ENCODE measurements around the gene ENAM.

The ENAM gene

GRCh38 chr4:70600977-70601376 is 27.6 kb upstream of the ENAM start:
- TF ChIP-seq USF1 (IDR thresholded peaks at IDR 0.05) (no peak), RAD21 (IDR thresholded peaks at IDR 0.05; ENCODE audit: low read depth) (no peak), ZBTB7A (IDR thresholded peaks at IDR 0.05; ENCODE audit: low read depth) (no peak), YY1 (IDR thresholded peaks at IDR 0.05; ENCODE audit: low read depth) (no peak), FOXM1 (IDR thresholded peaks at IDR 0.05; ENCODE audit: borderline replicate concordance, low read depth) (no peak), TCF12 (IDR thresholded peaks at IDR 0.05; ENCODE audit: low read depth) (no peak), TEAD4 (IDR thresholded peaks at IDR 0.05) (no peak)

- no peak for TF ChIP-seq FOXM1 (IDR thresholded peaks at IDR 0.05; ENCODE audit: borderline replicate concordance, low read depth)
- TF ChIP-seq RAD21 (IDR thresholded peaks at IDR 0.05; ENCODE audit: low read depth): peak; percentile 96
Measured at GRCh38 chr4:70601422-70602039, 27.0 kb upstream of the ENAM start.

GRCh38 chr4:70603856-70604255 is 24.7 kb upstream of the ENAM start:
- TF ChIP-seq TAF1 (IDR thresholded peaks at IDR 0.05; ENCODE audit: low read depth): no peak
- TF ChIP-seq USF1 (IDR thresholded peaks at IDR 0.05): no peak
- TF ChIP-seq REST (IDR thresholded peaks at IDR 0.05; ENCODE audit: low read depth): no peak
- TF ChIP-seq EGR1 (IDR thresholded peaks at IDR 0.05): no peak
- no peak for TF ChIP-seq YY1 (IDR thresholded peaks at IDR 0.05; ENCODE audit: low read depth)
- no peak for TF ChIP-seq RAD21 (IDR thresholded peaks at IDR 0.05; ENCODE audit: low read depth)
- TF ChIP-seq ZBTB7A (IDR thresholded peaks at IDR 0.05; ENCODE audit: low read depth): no peak
- TF ChIP-seq EP300 (IDR thresholded peaks at IDR 0.05; ENCODE audit: borderline replicate concordance): no peak
- no peak for TF ChIP-seq TEAD4 (IDR thresholded peaks at IDR 0.05)
- no peak for TF ChIP-seq MAX (IDR thresholded peaks at IDR 0.05)
- no peak for TF ChIP-seq FOXM1 (IDR thresholded peaks at IDR 0.05; ENCODE audit: borderline replicate concordance, low read depth)
- TF ChIP-seq TCF12 (IDR thresholded peaks at IDR 0.05; ENCODE audit: low read depth): no peak
- TF ChIP-seq NFIC (IDR thresholded peaks at IDR 0.05): no peak

GRCh38 chr4:70606459-70606858 is 22.1 kb upstream of the ENAM start:
- no peak for TF ChIP-seq ZBTB7A (IDR thresholded peaks at IDR 0.05; ENCODE audit: low read depth)
- TF ChIP-seq EP300 (IDR thresholded peaks at IDR 0.05; ENCODE audit: borderline replicate concordance): no peak
- no peak for TF ChIP-seq NFIC (IDR thresholded peaks at IDR 0.05)
- TF ChIP-seq REST (IDR thresholded peaks at IDR 0.05; ENCODE audit: low read depth): no peak
- no peak for TF ChIP-seq TCF12 (IDR thresholded peaks at IDR 0.05; ENCODE audit: low read depth)
- TF ChIP-seq TEAD4 (IDR thresholded peaks at IDR 0.05): no peak
- no peak for TF ChIP-seq TAF1 (IDR thresholded peaks at IDR 0.05; ENCODE audit: low read depth)
- TF ChIP-seq YY1 (IDR thresholded peaks at IDR 0.05; ENCODE audit: low read depth): no peak
- no peak for TF ChIP-seq CREB1 (IDR thresholded peaks at IDR 0.05; ENCODE audit: low read depth)
- TF ChIP-seq EGR1 (IDR thresholded peaks at IDR 0.05): no peak
- no peak for TF ChIP-seq RAD21 (IDR thresholded peaks at IDR 0.05; ENCODE audit: low read depth)
- TF ChIP-seq FOXM1 (IDR thresholded peaks at IDR 0.05; ENCODE audit: borderline replicate concordance, low read depth): no peak
- no peak for TF ChIP-seq USF1 (IDR thresholded peaks at IDR 0.05)

GRCh38 chr4:70607334-70607853 is 21.1 kb upstream of the ENAM start:
- no peak for TF ChIP-seq TAF1 (IDR thresholded peaks at IDR 0.05; ENCODE audit: low read depth)
- no peak for TF ChIP-seq REST (IDR thresholded peaks at IDR 0.05; ENCODE audit: low read depth)
- TF ChIP-seq TCF12 (IDR thresholded peaks at IDR 0.05; ENCODE audit: low read depth): no peak
- TF ChIP-seq MAX (IDR thresholded peaks at IDR 0.05): no peak
- no peak for TF ChIP-seq CEBPB (IDR thresholded peaks at IDR 0.05)
- TF ChIP-seq TEAD4 (IDR thresholded peaks at IDR 0.05): no peak
- TF ChIP-seq NFIC (IDR thresholded peaks at IDR 0.05): no peak
- TF ChIP-seq CREB1 (IDR thresholded peaks at IDR 0.05; ENCODE audit: low read depth): no peak
- TF ChIP-seq USF1 (IDR thresholded peaks at IDR 0.05): no peak
- TF ChIP-seq EGR1 (IDR thresholded peaks at IDR 0.05): no peak
- TF ChIP-seq EP300 (IDR thresholded peaks at IDR 0.05; ENCODE audit: borderline replicate concordance): no peak
